NCI-H1048 (cell line): ENCODE results near the gene KIRREL3.

Experiments
- DNase-seq: peaks from one replicate; lab custom pipeline; 2025; lab: John Stamatoyannopoulos, UW

Gene KIRREL3

GRCh38 chr11:126510621-126511370, 489.8 kb downstream of the KIRREL3 start:
- DNase-seq = no peak

- DNase-seq = no peak
Observed at GRCh38 chr11:126507646-126508045, 492.9 kb downstream of the KIRREL3 start.

- DNase-seq = no peak
Observed at GRCh38 chr11:126506789-126507188, 493.8 kb downstream of the KIRREL3 start.

GRCh38 chr11:126502982-126503381, 497.6 kb downstream of the KIRREL3 start:
- no peak for DNase-seq

GRCh38 chr11:126502159-126502558, 498.4 kb downstream of the KIRREL3 start:
- DNase-seq = no peak

GRCh38 chr11:126501641-126502040, 498.9 kb downstream of the KIRREL3 start:
- no peak for DNase-seq

GRCh38 chr11:126500981-126501380, 499.6 kb downstream of the KIRREL3 start:
- DNase-seq = no peak

GRCh38 chr11:126499131-126499752, 501.3 kb downstream of the KIRREL3 start:
- no peak for DNase-seq

- no peak for DNase-seq
Observed at GRCh38 chr11:126498281-126498680, 502.3 kb downstream of the KIRREL3 start.

- DNase-seq = no peak
Observed at GRCh38 chr11:126497581-126498122, 502.9 kb downstream of the KIRREL3 start.

GRCh38 chr11:126496576-126497337, 503.8 kb downstream of the KIRREL3 start:
- no peak for DNase-seq

GRCh38 chr11:126495281-126496220, 505.0 kb downstream of the KIRREL3 start:
- DNase-seq = no peak

- DNase-seq = no peak
Observed at GRCh38 chr11:126494831-126495230, 505.7 kb downstream of the KIRREL3 start.

GRCh38 chr11:126492331-126493082, 508.1 kb downstream of the KIRREL3 start:
- DNase-seq = no peak

GRCh38 chr11:126491092-126491491, 509.5 kb downstream of the KIRREL3 start:
- no peak for DNase-seq

GRCh38 chr11:126489836-126490660, 510.5 kb downstream of the KIRREL3 start:
- peak; percentile 38 for DNase-seq

GRCh38 chr11:126488591-126489370, 511.8 kb downstream of the KIRREL3 start:
- DNase-seq = no peak

GRCh38 chr11:126487711-126488110, 512.9 kb downstream of the KIRREL3 start:
- no peak for DNase-seq
